Lower leg skin (tissue), 4 donors: ENCODE results near the gene LGI1. TPM values are rescaled to one million over a fixed set of nuclear protein-coding genes. Genes with fewer than 3 reads are reported as not detected.

Experiments
- DNase-seq, 2 donors: peaks; one replicate each; pipeline ENCODE4 v3.0.0-alpha.2; 2019; ENCODE audit warnings: low spot score in 2 of 2
- H3K4me3 ChIP-seq: fragments of 200-600 bp; sonication (generic); 2 replicates; pipeline ENCODE4 v1.5.1; 2017; ENCODE audit warnings: mild to moderate bottlenecking, low read depth; ENCODE audit not compliant: poor library complexity, severe bottlenecking
- CTCF ChIP-seq, 3 donors: fragments of 450-650 bp; IDR thresholded peaks; one replicate each; pipeline ENCODE4 v1.5.1; 2016; ENCODE audit warnings: antibody characterized with exemption in 3 of 3, mild to moderate bottlenecking in 3 of 3, moderate library complexity in 2 of 3
- POLR2A ChIP-seq, 2 donors: fragments of 450-650 bp; IDR thresholded peaks; one replicate each; pipeline ENCODE4 v1.6.1; 2016 to 2017; ENCODE audit warnings: antibody characterized with exemption in 2 of 2, mild to moderate bottlenecking in 1 of 2, moderate library complexity in 1 of 2
- WGBS, 2 donors: methylation state at CpG; one replicate each; pipeline ENCODE4 v1.1.5; 2018; 5-methylcytosine and 5-hydroxymethylcytosine counted together
- intact Hi-C: fragments of 100-400 bp; cut with DNase I; formaldehyde crosslinking; loops from one replicate; pipeline ENCODE4 v1.15.0; 2023; ENCODE audit warnings: low total_unique reads
- total RNA-seq, 4 donors: library from RNA; depleted of rRNA; stranded (reverse); fragments of >200 nt; gene quantifications; one replicate each; pipeline ENCODE4 v1.1.0, GENCODE V29; 2016

The LGI1 gene
- total RNA-seq, 4 donors from 2014 or later = 2.8 TPM; not detected in 3

- 41 to 46% methylated on average over 7 of the region's 7 CpGs for WGBS, 2 donors
- no peak for DNase-seq
- intact Hi-C loops = no loop called here
- no peak overlapping the region for H3K4me3 ChIP-seq
- TF ChIP-seq CTCF (IDR thresholded peaks at IDR 0.05) (no peak), POLR2A (IDR thresholded peaks at IDR 0.05) (no peak)
These were observed 6.6 kb upstream of the LGI1 start for GRCh38 chr10:93751124-93751523.

DNA sequence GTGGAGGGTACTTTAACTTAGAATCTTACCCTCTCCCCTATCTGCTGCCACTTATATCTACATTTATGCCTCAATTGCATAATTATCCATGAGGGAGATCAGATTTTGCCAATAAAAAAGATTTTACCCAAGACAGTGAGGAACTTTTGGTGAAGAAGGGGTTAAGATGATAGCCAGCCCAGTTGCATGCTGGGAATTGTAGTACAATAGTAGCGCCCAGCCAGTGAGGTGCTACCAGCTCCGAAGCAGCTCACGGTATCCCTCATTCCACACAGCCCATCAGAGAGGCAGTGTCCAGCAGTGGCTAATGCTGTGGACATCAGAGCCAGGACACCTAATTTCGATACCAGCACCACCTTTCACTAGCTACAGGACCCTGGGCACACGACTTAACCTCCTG lies 5.9 kb upstream of the LGI1 start:
- DNase-seq = no peak
- TF ChIP-seq CTCF (IDR thresholded peaks at IDR 0.05) (no peak), POLR2A (IDR thresholded peaks at IDR 0.05) (no peak)
- no peak overlapping the region for H3K4me3 ChIP-seq
- WGBS, 2 donors = 8 to 9% methylated on average over 5 of the region's 5 CpGs
- intact Hi-C loops = no loop called here

- intact Hi-C loops = no loop called here
These were observed 5.0 kb upstream of the LGI1 start for GRCh38 chr10:93752761-93753160.

DNA sequence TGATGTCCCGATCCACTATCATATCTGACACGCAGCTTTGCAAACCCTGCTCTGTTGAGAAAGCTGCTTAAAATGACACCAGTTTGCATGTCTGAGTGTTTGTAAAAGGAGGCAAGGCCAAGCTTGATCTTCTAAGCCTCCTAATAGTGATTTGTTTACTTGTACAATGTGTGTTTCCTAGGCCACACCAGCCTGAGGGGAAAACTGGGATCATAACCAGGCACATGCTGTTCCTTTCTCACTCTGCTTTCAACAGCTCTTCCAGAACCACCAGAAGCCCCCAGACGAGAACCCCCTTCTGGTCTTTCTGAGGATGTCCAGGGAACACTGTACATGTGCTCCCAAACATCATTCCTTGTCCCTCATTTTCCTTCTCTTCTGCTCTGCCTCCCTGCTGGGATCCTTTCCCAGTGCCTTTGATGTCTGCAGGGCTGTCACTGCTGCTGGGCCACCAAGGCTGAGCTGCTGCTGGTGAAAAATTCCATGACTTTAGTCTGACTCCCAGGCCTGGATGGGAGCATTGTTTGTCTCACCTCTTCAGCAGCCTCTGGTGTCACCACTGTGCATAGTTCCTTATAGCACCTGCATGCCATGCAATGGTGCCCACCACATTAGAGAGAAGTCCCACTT lies 4.0 kb upstream of the LGI1 start:
- TF ChIP-seq POLR2A (IDR thresholded peaks at IDR 0.05) (no peak), CTCF (IDR thresholded peaks at IDR 0.05) (no peak)
- 37 to 48% methylated on average over 3 of the region's 3 CpGs for WGBS, 2 donors
- no peak for DNase-seq
- intact Hi-C loops = no loop called here
- no peak overlapping the region for H3K4me3 ChIP-seq

More at GRCh38 chr10:93752761-93753160, 5.0 kb upstream of the LGI1 start:
- no peak overlapping the region for H3K4me3 ChIP-seq
- DNase-seq = no peak
- no peak for TF ChIP-seq CTCF (IDR thresholded peaks at IDR 0.05)
- TF ChIP-seq POLR2A (IDR thresholded peaks at IDR 0.05) = no peak

GRCh38 chr10:93754761-93755160 lies 3.0 kb upstream of the LGI1 start:
- intact Hi-C loops = no loop called here
- 82 to 83% methylated on average over 3 of the region's 3 CpGs for WGBS, 2 donors

More at GRCh38 chr10:93754761-93755160, 3.0 kb upstream of the LGI1 start:
- H3K4me3 ChIP-seq = no peak overlapping the region
- no peak for DNase-seq
- no peak for TF ChIP-seq POLR2A (IDR thresholded peaks at IDR 0.05)
- TF ChIP-seq CTCF (IDR thresholded peaks at IDR 0.05) = no peak
